Aorta (tissue), 5 donors: ENCODE results near the gene SLFN12L. TPM values are rescaled to one million over a fixed set of nuclear protein-coding genes. Genes with fewer than 3 reads are reported as not detected.
A peak's percentile ranks its signal among the peaks of the same experiment; 100 is the strongest.

Experiments used
- ATAC-seq: fragments of 200-7000 bp; cut with Tn5 transposase; one replicate; pipeline ENCODE4 v1.9.1; 2022; ENCODE audit warnings: moderate library complexity; ENCODE audit not compliant: low FRiP score
- DNase-seq, 2 donors: peaks; one replicate each; pipeline ENCODE4 v3.0.0-alpha.2; 2020
- H3K27ac ChIP-seq, 2 donors: one replicate each; pipeline ENCODE4 v1.5.1; 2013; ENCODE audit warnings: low read length in 2 of 2, mild to moderate bottlenecking in 2 of 2, moderate library complexity in 2 of 2, control low read depth in 1 of 2, inconsistent platforms in 1 of 2, low read depth in 1 of 2
- H3K27me3 ChIP-seq, 2 donors: one replicate each; pipeline ENCODE4 v1.6.1; 2013; ENCODE audit warnings: control low read depth in 1 of 2, low read length in 1 of 2, mild to moderate bottlenecking in 1 of 2, moderate library complexity in 1 of 2; ENCODE audit not compliant: insufficient read depth in 2 of 2, control insufficient read depth in 1 of 2
- H3K36me3 ChIP-seq, 2 donors: one replicate each; pipeline ENCODE4 v1.6.1; 2013; ENCODE audit warnings: control low read depth in 1 of 2, low read length in 1 of 2, mild to moderate bottlenecking in 1 of 2; ENCODE audit not compliant: insufficient read depth in 2 of 2, control insufficient read depth in 1 of 2
- H3K4me1 ChIP-seq, 2 donors: one replicate each; pipeline ENCODE4 v1.6.1; 2013; ENCODE audit warnings: low read length in 2 of 2, control low read depth in 1 of 2, mild to moderate bottlenecking in 1 of 2, moderate library complexity in 1 of 2; ENCODE audit not compliant: insufficient read depth in 2 of 2, control insufficient read depth in 1 of 2
- H3K4me3 ChIP-seq, 2 donors: one replicate each; pipeline ENCODE4 v1.5.1; 2013; ENCODE audit warnings: low read length in 2 of 2, control low read depth in 1 of 2, mild to moderate bottlenecking in 1 of 2
- H3K9me3 ChIP-seq: one replicate; pipeline ENCODE4 v1.6.1; 2013; ENCODE audit warnings: mild to moderate bottlenecking, low read length; ENCODE audit not compliant: control insufficient read depth
- WGBS, 2 donors: extraction: QIAGEN DNeasy Blood & Tissue Kit; methylation state at CpG; one replicate each; pipeline ENCODE4 v1.1.7; 2013; 5-methylcytosine and 5-hydroxymethylcytosine counted together
- intact Hi-C, 2 donors: fragments of 100-400 bp; cut with DNase I; formaldehyde crosslinking; loops; one replicate each; pipeline versions ENCODE4 v1.14.2 to v1.15.0; 2022
- long read RNA-seq, 2 donors: library from polyadenylated mRNA; unstranded; transcript quantifications; one replicate each; pipeline ENCODE4 v2.0.0, GENCODE V29; 2020 to 2021
- polyA plus RNA-seq, 2 donors: library from polyadenylated mRNA; stranded (reverse); fragments of 200-250 nt; gene quantifications; one replicate each; pipeline ENCODE4 v1.2.3, GENCODE V29; 2013
- total RNA-seq, 2 donors: library from RNA; stranded (reverse); fragmentation: NEBNext Ultra II Directional; extraction: Animal tissue kit (Norgen Biotek cat#: 25700); gene quantifications; one replicate each; pipeline ENCODE4 v1.2.1, GENCODE V29; 2021
- donor health status: healthy with polysubstance abuse.
- donor health status: Bipolar disorder and iron deficiency.
- donor health status: DM: no; HTN: no; CAD: no.
- donor health status: DM: no; HTN: no; CAD: no.
- donor health status: DM: yes; HTN: yes; CAD: no.

Gene SLFN12L
- 1 to 10 TPM; 3.1 to 6.3 TPM for total RNA-seq
- under 1 TPM in 1 of 2 donors, not detected in 1; 0.75 TPM for polyA plus RNA-seq
- long read RNA-seq, donor 1, partial matches to known transcripts: 0 of 3 reads
- long read RNA-seq, donor 1, other reads (novel, unspliced or antisense): 3 of 3 reads
- long read RNA-seq, donor 2, partial matches to known transcripts: 0 of 2 reads
- long read RNA-seq, donor 2, other reads (novel, unspliced or antisense): 2 of 2 reads

GRCh38 chr17:35537601-35538141, at the start of gene SLFN12L:
Gene SLFN12L (minus strand): TSS chr17:35537678. CDS start chr17:35522364, 15,314 bp downstream.
- Histone ChIP-seq H3K4me1 (no peaks in the 10 kb centered on the region), H3K36me3 (no peaks in the 10 kb centered on the region), H3K4me3 (no peak within 1 kb of the TSS), H3K9me3 (no peaks in the 10 kb centered on the region), H3K27ac (no peak within 1 kb of the TSS), H3K27me3 (no peaks in the 10 kb centered on the region)
- intact Hi-C loops: loop anchor here in 1 of 2 donors (5.0 kb wide), 2 partner anchors 225 to 365 kb away; no protein-coding TSS in a partner anchor
- DNase-seq (no peak), ATAC-seq (peak; percentile 38)
- 63 to 65% methylated on average over 2 of the region's 2 CpGs for WGBS, 2 donors

- Histone ChIP-seq H3K4me3 (peak overlapping the region; percentile 30 to 86), H3K27ac (no peak overlapping the region), H3K36me3 (no peaks in the 10 kb centered on the region), H3K4me1 (no peaks in the 10 kb centered on the region), H3K27me3 (no peaks in the 10 kb centered on the region), H3K9me3 (no peaks in the 10 kb centered on the region)
- DNase-seq (no peak), ATAC-seq (peak; percentile 50)
- WGBS, 2 donors: 34 to 35% methylated on average over 7 of the region's 7 CpGs
- intact Hi-C loops: loop anchor here in 1 of 2 donors (1.0 kb wide), 1 partner anchor 19 kb away; no protein-coding TSS in a partner anchor
Measured at GRCh38 chr17:35586569-35587073, 49.1 kb upstream of the SLFN12L start.

GRCh38 chr17:35584061-35584460, 46.6 kb upstream of the SLFN12L start:
- intact Hi-C loops: no loop called here
- H3K36me3 ChIP-seq: no peaks in the 10 kb centered on the region
- H3K27ac ChIP-seq: no peak overlapping the region
- H3K4me3 ChIP-seq: no peak overlapping the region
- no peaks in the 10 kb centered on the region for H3K4me1 ChIP-seq
- H3K9me3 ChIP-seq: no peaks in the 10 kb centered on the region
- no peak for DNase-seq
- H3K27me3 ChIP-seq: no peaks in the 10 kb centered on the region
- WGBS, 2 donors: 81% methylated on average over 1 of the region's 1 CpG
- no peak for ATAC-seq

- H3K4me3 ChIP-seq: peak overlapping the region; percentile 55 to 69
- intact Hi-C loops: loop anchor here in 1 of 2 donors (5.0 kb wide), 1 partner anchor 228 kb away; the partner anchor contains the start of gene TAF15
- 3 to 4% methylated on average over 11 of the region's 11 CpGs for WGBS, 2 donors
- peak overlapping the region; percentile 5 to 79 for H3K27ac ChIP-seq
- H3K27me3 ChIP-seq: no peaks in the 10 kb centered on the region
- no peaks in the 10 kb centered on the region for H3K4me1 ChIP-seq
- no peaks in the 10 kb centered on the region for H3K36me3 ChIP-seq
- ATAC-seq (no peak), DNase-seq (no peak)
- no peaks in the 10 kb centered on the region for H3K9me3 ChIP-seq
Measured at GRCh38 chr17:35578929-35579432, 41.5 kb upstream of the SLFN12L start.

- 0 to 1% methylated on average over 45 of the region's 45 CpGs for WGBS, 2 donors
- ATAC-seq: peak; percentile 98
- no peaks in the 10 kb centered on the region for H3K36me3 ChIP-seq
- peak within 1 kb of the TSS; percentile 55 to 69 for H3K4me3 ChIP-seq
- no peaks in the 10 kb centered on the region for H3K4me1 ChIP-seq
- peak; percentile 94 for DNase-seq
- no peaks in the 10 kb centered on the region for H3K27me3 ChIP-seq
- intact Hi-C loops: loop anchor here in 1 of 2 donors (5.0 kb wide), 1 partner anchor 229 kb away; the partner anchor contains the start of gene TAF15
- H3K9me3 ChIP-seq: no peaks in the 10 kb centered on the region
- H3K27ac ChIP-seq: peak within 1 kb of the TSS; percentile 25 to 79
Measured at GRCh38 chr17:35578197-35578928, 40.9 kb upstream of the SLFN12L start, which contains the start of gene PEX12. Gene PEX12 (minus strand): TSS chr17:35578571. CDS start chr17:35578021, 550 bp downstream.

- DNase-seq: no peak
- Histone ChIP-seq H3K36me3 (no peaks in the 10 kb centered on the region), H3K9me3 (no peaks in the 10 kb centered on the region), H3K4me1 (no peaks in the 10 kb centered on the region), H3K27me3 (no peaks in the 10 kb centered on the region), H3K27ac (peak overlapping the region; percentile 25 to 79), H3K4me3 (peak overlapping the region; percentile 55 to 69)
- intact Hi-C loops: loop anchor here in 1 of 2 donors (5.0 kb wide), 1 partner anchor 229 kb away; the partner anchor contains the start of gene TAF15
- WGBS, 2 donors: 1% methylated on average over 8 of the region's 8 CpGs
- peak; percentile 34 for ATAC-seq
Measured at GRCh38 chr17:35577830-35578196, 40.3 kb upstream of the SLFN12L start.

- Histone ChIP-seq H3K4me3 (no peak overlapping the region), H3K27ac (no peak overlapping the region), H3K36me3 (no peaks in the 10 kb centered on the region), H3K9me3 (no peaks in the 10 kb centered on the region), H3K4me1 (no peaks in the 10 kb centered on the region), H3K27me3 (no peaks in the 10 kb centered on the region)
- intact Hi-C loops: loop anchor here in 1 of 2 donors (5.0 kb wide), 1 partner anchor 232 kb away; the partner anchor contains the start of gene TAF15
- no peak for DNase-seq
- no peak for ATAC-seq
- 87 to 88% methylated on average over 3 of the region's 3 CpGs for WGBS, 2 donors
Measured at GRCh38 chr17:35575759-35576158, 38.3 kb upstream of the SLFN12L start.

- no peaks in the 10 kb centered on the region for H3K36me3 ChIP-seq
- DNase-seq: no peak
- no peaks in the 10 kb centered on the region for H3K9me3 ChIP-seq
- 81 to 84% methylated on average over 2 of the region's 2 CpGs for WGBS, 2 donors
- no peaks in the 10 kb centered on the region for H3K27me3 ChIP-seq
- no peak for ATAC-seq
- peaks cover 2 to 5% of the 10 kb centered on the region in 2 donors for H3K4me1 ChIP-seq
- intact Hi-C loops: no loop called here
- H3K4me3 ChIP-seq: no peak overlapping the region
- no peak overlapping the region for H3K27ac ChIP-seq
Measured at GRCh38 chr17:35569405-35569804, 31.9 kb upstream of the SLFN12L start.
